Immature natural killer cell (primary cell): ENCODE measurements around the gene CACNA1D. TPM values are rescaled to one million over a fixed set of nuclear protein-coding genes. Genes with fewer than 3 reads are reported as not detected.
A peak's percentile ranks its signal among the peaks of the same experiment; 100 is the strongest.

Source experiments
- DNase-seq, 3 donors: peaks; one replicate each; pipeline ENCODE4 v3.0.0; 2022; ENCODE audit warnings: mixed read lengths in 1 of 3
- H3K27ac Mint-ChIP-seq, 6 donors: one replicate each; pipeline ENCODE4 v1.8.0; 2020; ENCODE audit warnings: mixed read lengths in 6 of 6, mild to moderate bottlenecking in 5 of 6, inconsistent platforms in 4 of 6, moderate library complexity in 3 of 6
- H3K27me3 Mint-ChIP-seq, 3 donors: one replicate each; pipeline ENCODE4 v1.8.0; 2020 to 2021; ENCODE audit warnings: low read depth in 3 of 3, mild to moderate bottlenecking in 3 of 3, mixed read lengths in 3 of 3, moderate library complexity in 3 of 3, inconsistent platforms in 1 of 3
- H3K36me3 Mint-ChIP-seq, 3 donors: one replicate each; pipeline ENCODE4 v1.8.0; 2020; ENCODE audit warnings: mixed read lengths in 3 of 3, inconsistent platforms in 2 of 3, mild to moderate bottlenecking in 2 of 3
- H3K4me1 Mint-ChIP-seq, 2 donors: one replicate each; pipeline ENCODE4 v1.8.0; 2020; ENCODE audit warnings: inconsistent platforms in 2 of 2, mild to moderate bottlenecking in 2 of 2, mixed read lengths in 2 of 2, moderate library complexity in 1 of 2
- H3K4me3 Mint-ChIP-seq, 5 donors: one replicate each; pipeline ENCODE4 v1.8.0; 2020; ENCODE audit warnings: mild to moderate bottlenecking in 5 of 5, mixed read lengths in 5 of 5, inconsistent platforms in 3 of 5, moderate library complexity in 3 of 5
- H3K9me3 Mint-ChIP-seq, 6 donors: one replicate each; pipeline ENCODE4 v1.8.0; 2020; ENCODE audit warnings: mild to moderate bottlenecking in 6 of 6, mixed read lengths in 6 of 6, inconsistent platforms in 4 of 6, moderate library complexity in 3 of 6
- polyA plus RNA-seq, 3 donors: library from polyadenylated mRNA; unstranded; fragments of 300-500 nt; fragmentation: Illumina TruSeq; gene quantifications; one replicate each; pipeline ENCODE4 v1.2.3, GENCODE V29; 2021

Gene CACNA1D
- polyA plus RNA-seq, 3 donors from 2014 or later, result not detected

DNA sequence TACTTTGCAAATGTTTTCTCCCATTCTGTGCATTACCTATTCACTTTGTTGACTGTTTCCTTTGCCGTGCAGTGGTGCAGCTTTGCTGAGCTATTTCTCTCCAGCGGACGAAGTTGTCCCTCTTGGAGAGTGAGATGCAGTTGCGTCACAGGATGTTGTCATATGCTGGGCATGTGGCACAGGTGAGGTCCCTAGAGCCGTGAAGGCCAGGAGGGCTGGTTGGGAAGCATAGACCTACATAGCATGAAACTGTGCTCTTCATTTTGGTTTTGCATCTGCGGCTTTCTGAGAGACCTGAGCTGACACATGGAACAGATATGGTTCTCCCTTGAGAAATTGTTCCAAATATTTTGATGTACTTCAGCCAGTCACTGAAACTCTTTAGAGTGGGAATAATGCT, 108.5 kb downstream of the CACNA1D start:
- Mint-ChIP-seq H3K27me3 (peaks cover 0 to 4% (median 0%) of the 10 kb centered on the region in 3 donors), H3K4me3 (no peak overlapping the region), H3K27ac (no peak overlapping the region), H3K36me3 (no peaks in the 10 kb centered on the region), H3K4me1 (no peaks in the 10 kb centered on the region), H3K9me3 (peaks cover 0 to 6% (median 0%) of the 10 kb centered on the region in 6 donors)
- no peak for DNase-seq

DNA sequence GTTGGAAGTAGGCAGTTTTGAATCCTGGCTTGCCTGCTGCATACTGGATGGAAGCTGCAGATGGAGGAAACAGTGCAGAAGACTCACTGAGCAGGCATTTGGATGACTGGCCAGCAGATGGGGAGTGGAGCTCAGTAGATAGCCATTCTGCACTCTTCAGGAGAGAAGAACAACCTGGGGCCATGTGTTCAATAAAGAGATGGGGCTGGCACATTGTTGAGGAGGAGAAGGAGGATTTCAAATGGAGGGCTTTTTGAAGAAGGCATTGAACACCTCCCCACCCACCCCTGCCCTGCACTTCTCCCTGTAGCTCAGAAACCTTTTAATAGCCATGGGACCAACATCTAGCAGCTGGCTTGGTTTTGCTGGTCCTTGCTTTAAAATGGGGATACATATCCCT, 109.8 kb downstream of the CACNA1D start:
- H3K4me3 Mint-ChIP-seq, result no peak overlapping the region
- peaks cover 0 to 6% (median 0%) of the 10 kb centered on the region in 6 donors for H3K9me3 Mint-ChIP-seq
- no peak for DNase-seq
- H3K4me1 Mint-ChIP-seq, result no peaks in the 10 kb centered on the region
- no peak overlapping the region for H3K27ac Mint-ChIP-seq
- no peaks in the 10 kb centered on the region for H3K36me3 Mint-ChIP-seq
- H3K27me3 Mint-ChIP-seq, result peaks cover 0 to 4% (median 0%) of the 10 kb centered on the region in 3 donors

DNA sequence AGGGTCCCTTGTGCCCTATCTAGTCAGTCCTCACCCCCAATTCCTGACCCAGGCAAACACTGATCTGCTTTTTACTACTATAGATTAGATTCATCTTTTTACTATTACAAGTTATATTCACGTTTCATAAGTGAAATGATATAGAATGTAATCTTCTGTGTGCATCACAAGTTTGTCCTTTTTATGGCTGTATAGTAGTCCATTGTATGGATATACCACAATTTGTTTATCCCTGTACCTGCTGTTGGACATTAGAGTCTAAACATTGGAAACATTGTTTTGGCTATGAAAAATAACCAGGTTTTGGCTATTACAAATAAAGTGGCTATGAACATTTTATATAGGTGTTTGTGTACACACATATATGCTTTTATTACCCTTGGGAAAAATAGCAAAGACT, 112.4 kb downstream of the CACNA1D start:
- Mint-ChIP-seq H3K4me3 (no peak overlapping the region), H3K9me3 (peaks cover 0 to 6% (median 0%) of the 10 kb centered on the region in 6 donors), H3K27ac (no peak overlapping the region), H3K4me1 (no peaks in the 10 kb centered on the region), H3K36me3 (no peaks in the 10 kb centered on the region), H3K27me3 (peaks cover 0 to 4% (median 0%) of the 10 kb centered on the region in 3 donors)
- no peak for DNase-seq

DNA sequence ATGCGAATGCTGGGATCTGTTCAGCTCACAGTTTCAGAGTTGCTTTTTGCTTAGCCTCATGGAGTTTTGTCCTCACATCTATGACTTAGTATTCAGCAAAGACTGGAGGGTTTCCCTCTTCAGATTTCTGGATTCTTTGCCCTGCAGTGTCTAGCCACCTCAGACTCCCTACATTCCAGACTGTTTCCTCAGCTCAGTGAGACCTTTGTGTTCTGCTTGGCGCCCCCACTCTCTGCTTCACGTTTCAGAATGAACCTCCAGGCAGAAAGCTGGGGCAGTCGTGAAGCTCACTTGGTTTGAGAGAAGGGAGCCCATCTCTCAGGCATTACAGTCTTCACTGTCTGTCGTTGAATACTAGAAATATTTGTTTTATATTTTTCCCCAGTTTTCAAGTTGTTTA, 118.1 kb downstream of the CACNA1D start:
- DNase-seq, result no peak
- Mint-ChIP-seq H3K9me3 (no peaks in the 10 kb centered on the region), H3K27ac (no peak overlapping the region), H3K36me3 (no peaks in the 10 kb centered on the region), H3K4me1 (no peaks in the 10 kb centered on the region), H3K4me3 (no peak overlapping the region), H3K27me3 (peaks cover 0 to 5% (median 2%) of the 10 kb centered on the region in 3 donors)

DNA sequence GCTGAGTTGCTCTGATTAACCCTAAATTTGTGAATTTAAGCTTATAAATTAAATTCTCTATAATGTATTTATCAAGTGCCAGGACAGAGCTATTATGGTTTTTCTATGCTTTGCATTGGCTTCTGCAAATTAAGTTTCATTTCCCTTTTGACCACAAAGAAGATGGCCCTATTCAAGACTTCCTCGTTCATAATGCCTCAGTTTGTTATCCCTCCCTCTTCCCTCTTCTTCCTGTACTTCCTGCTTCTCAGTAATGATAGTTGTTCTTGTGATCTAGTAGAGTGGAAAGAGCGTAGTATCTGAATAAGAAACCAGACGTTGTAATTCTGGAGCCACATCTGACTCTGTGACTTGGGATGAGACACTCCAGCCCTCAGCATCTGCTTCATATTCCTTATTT, 118.7 kb downstream of the CACNA1D start:
- no peak for DNase-seq
- Mint-ChIP-seq H3K27ac (no peak overlapping the region), H3K36me3 (no peaks in the 10 kb centered on the region), H3K9me3 (no peaks in the 10 kb centered on the region), H3K4me1 (no peaks in the 10 kb centered on the region), H3K27me3 (peaks cover 0 to 5% (median 2%) of the 10 kb centered on the region in 3 donors), H3K4me3 (no peak overlapping the region)

DNA sequence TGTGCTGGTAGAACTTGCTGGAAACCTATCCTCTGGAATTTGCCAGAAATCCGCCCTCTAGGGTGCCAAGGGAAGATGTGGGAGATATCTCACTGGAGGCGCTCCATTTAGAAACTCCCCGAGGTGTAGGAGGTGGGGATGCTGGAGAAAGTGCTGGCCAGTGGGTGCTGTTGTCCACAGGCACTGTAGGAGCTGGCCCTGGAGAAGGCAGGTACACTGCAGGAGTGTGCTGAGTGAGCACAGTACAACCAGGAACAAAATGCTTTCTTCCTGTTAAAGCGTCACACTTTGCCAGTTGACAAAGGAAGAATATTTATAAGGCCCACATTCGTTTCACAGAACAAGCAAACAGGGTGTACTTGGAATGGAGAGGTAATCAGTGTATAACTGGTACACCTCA, 119.9 kb downstream of the CACNA1D start:
- no peak for DNase-seq
- Mint-ChIP-seq H3K4me1 (no peaks in the 10 kb centered on the region), H3K4me3 (no peak overlapping the region), H3K27me3 (peaks cover 0 to 5% (median 2%) of the 10 kb centered on the region in 3 donors), H3K27ac (no peak overlapping the region), H3K9me3 (no peaks in the 10 kb centered on the region), H3K36me3 (no peaks in the 10 kb centered on the region)

DNA sequence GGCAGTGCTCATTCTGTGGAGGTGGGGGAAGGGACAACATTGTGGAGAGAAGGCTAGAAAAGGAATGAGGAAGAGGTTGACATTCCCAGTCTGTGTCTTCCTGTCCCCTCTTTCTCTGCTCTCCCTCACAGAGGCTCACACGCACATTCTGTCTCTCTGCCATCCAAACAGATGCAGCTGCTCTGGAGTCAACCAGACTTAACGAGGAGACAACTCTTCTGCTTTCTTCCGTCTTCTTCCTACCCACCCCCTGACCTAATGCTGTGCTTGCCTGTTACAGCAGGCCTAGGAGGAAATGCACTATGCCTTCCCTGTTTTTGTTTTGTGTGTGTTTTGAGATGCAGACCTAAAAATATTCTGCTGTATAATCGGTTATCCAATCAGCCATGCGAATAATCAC, 121.9 kb downstream of the CACNA1D start:
- no peak for DNase-seq
- Mint-ChIP-seq H3K36me3 (no peaks in the 10 kb centered on the region), H3K27me3 (peaks cover 2 to 7% (median 2%) of the 10 kb centered on the region in 3 donors), H3K9me3 (no peaks in the 10 kb centered on the region), H3K4me3 (no peak overlapping the region), H3K27ac (no peak overlapping the region), H3K4me1 (no peaks in the 10 kb centered on the region)

DNA sequence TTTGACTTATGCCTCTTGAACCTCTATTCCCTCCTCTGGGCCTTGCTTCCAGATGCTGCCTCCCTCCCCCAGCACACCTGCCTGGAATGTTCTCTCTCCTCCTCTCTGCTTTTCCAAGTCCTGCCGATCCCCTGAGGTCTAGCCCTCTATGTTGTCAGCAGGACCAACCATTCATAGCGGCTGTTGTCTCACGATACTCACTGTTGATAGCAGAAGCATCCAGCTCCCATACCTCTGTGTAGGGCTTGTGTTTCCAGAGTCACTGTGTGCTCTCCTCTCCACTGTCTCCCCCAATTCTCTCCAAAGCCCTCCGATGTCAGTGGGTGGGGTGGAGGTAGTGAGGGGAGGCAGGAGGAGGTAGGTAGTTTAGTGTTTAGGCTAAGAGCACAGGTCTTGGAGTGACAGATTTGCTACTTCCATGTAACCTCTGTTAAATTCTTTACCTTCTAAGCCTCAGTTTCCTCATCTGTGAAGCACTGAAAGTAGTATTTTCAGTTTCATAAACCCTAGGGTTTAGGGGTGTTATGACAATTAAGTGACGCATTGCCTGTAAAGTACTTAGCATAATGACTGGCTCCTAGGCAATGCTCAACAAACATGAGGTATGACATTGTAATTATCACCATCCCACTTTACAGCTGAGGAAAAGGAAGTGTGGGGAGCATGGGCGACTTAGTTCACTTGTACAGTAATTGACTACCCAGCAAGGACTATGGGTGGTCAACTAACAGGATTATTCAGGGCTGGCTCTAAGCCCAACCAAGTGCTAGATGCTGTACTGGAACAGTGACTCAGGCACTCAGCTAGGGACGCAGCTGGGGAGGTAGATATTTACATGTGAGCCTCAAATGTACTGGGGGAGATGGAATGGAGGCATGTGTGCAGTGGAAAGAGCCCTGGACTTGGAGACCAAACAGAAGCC, 122.8 kb downstream of the CACNA1D start:
- Mint-ChIP-seq H3K27ac (no peak overlapping the region), H3K4me1 (no peaks in the 10 kb centered on the region), H3K4me3 (no peak overlapping the region), H3K27me3 (peaks cover 2 to 7% (median 2%) of the 10 kb centered on the region in 3 donors), H3K36me3 (no peaks in the 10 kb centered on the region), H3K9me3 (no peaks in the 10 kb centered on the region)
- no peak for DNase-seq

DNA sequence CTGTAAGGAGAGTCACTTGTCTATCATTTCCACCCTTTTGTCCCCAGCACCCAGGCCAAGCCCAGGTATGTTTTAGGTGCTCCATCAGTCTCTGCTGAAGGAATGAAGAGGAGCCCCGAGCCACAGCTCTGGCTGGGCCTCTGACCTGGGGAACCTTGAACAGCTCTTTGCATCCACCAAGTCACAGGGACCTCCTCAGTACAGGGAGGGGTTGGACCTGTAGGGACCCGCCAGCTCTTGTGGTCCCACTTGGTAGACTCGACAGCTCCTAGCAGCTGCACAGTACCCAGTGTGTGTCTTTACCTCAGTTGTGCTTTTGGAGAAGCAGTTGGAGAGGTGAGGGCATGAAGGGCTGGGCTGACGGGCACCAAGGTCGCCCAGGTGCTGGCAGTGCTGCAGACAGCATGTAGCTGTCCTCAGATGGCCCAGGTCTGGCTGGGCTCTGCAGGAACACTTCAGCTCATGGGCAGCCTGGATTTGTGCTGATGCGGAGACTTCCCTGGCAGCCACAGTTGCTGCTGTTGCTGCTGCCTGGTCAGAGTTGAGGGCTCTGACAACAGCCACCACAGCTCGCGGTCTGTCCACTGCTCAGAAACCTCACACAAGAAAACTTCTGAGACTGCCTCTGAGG, 123.6 kb downstream of the CACNA1D start:
- peaks cover 2 to 7% (median 4%) of the 10 kb centered on the region in 3 donors for H3K27me3 Mint-ChIP-seq

DNA sequence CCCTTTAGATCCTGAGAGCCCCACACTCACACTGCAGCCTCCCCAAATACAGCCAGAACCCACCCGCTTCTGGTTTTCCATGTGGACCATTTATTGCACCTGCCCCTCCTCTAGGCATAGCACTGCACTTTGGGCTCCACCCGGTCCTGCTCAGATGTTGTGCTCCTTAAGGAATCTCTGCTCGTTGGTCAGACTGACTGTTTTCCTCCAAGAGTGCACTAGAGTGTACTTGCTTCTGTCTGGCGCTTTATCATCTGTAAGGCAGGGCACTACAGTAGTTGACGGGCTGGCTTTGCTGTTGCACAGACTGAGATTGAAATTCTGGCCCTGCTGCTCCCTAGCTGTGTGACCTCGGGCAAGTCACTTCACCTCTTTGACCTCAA, 124.1 kb downstream of the CACNA1D start:
- no peak for DNase-seq
- Mint-ChIP-seq H3K27me3 (peaks cover 2 to 7% (median 5%) of the 10 kb centered on the region in 3 donors), H3K4me1 (no peaks in the 10 kb centered on the region), H3K36me3 (no peaks in the 10 kb centered on the region), H3K27ac (no peak overlapping the region), H3K4me3 (no peak overlapping the region), H3K9me3 (no peaks in the 10 kb centered on the region)

More for the DNA sequence above, 123.6 kb downstream of the CACNA1D start:
- no peaks in the 10 kb centered on the region for H3K36me3 Mint-ChIP-seq
- H3K27ac Mint-ChIP-seq, result no peak overlapping the region
- no peaks in the 10 kb centered on the region for H3K4me1 Mint-ChIP-seq
- DNase-seq, result no peak
- no peaks in the 10 kb centered on the region for H3K9me3 Mint-ChIP-seq
- H3K4me3 Mint-ChIP-seq, result no peak overlapping the region

DNA sequence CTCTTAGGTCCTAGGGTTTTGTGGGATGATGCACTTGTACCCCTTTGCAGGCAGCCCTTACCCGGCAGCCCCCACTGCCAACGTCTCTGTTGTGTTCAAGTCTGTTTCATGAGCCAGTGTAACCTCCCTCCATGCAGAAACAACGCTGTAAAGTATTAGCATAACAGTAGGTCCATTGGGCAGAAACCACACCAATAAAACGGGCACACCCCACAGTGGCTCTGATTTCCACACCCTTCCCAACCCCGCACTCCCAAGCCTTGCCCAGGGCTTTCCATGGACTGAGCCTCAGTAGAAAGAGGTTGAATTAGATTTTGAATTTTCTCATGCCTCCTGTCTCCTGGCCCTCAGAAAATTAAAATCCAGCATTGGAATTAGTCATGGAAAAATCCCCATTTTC, 124.5 kb downstream of the CACNA1D start:
- Mint-ChIP-seq H3K4me1 (no peaks in the 10 kb centered on the region), H3K36me3 (no peaks in the 10 kb centered on the region), H3K9me3 (no peaks in the 10 kb centered on the region), H3K4me3 (no peak overlapping the region), H3K27me3 (peaks cover 2 to 5% (median 5%) of the 10 kb centered on the region in 3 donors), H3K27ac (no peak overlapping the region)
- no peak for DNase-seq

DNA sequence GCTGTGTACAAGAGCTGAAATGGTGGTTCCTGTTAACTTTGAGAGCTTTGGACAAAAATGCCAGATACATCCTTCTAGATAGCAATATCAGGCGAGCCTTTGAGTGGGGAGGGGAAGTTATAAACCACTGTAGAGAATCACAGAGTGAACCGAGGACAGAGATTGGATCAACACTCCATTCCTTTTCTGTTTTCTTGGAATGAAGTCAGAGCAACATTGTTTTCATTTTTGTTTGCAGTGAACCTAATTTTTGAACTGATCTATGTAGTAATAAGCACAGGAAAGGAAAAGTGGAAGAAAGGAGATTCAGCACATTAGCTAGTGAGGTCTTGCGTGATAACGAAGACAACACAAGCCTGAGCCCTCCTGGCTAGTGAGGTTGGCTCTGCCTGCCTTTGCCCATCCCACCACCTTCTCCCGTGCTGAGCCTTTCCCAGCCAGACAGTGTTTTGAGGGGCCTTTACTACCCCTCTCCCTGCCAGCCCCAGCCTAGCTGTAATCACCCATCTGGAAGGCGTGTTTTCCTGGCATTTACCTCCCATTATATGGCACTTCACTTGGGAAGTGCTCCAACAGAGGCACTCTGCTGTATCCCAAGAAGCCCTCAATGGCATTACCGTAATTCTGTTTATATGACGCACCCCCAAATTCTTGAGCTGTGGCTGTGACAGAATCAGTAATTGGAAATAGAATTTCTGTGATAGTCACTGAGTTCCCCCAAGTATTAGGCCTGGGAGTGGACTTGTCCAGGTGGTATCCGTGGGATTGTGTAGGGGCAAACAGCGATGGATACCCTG, 129.8 kb downstream of the CACNA1D start:
- Mint-ChIP-seq H3K4me3 (no peak overlapping the region), H3K36me3 (no peaks in the 10 kb centered on the region), H3K27me3 (peaks cover 6 to 7% (median 6%) of the 10 kb centered on the region in 3 donors), H3K9me3 (no peaks in the 10 kb centered on the region), H3K27ac (no peak overlapping the region), H3K4me1 (peaks cover 15 to 20% of the 10 kb centered on the region in 2 donors)
- no peak for DNase-seq

DNA sequence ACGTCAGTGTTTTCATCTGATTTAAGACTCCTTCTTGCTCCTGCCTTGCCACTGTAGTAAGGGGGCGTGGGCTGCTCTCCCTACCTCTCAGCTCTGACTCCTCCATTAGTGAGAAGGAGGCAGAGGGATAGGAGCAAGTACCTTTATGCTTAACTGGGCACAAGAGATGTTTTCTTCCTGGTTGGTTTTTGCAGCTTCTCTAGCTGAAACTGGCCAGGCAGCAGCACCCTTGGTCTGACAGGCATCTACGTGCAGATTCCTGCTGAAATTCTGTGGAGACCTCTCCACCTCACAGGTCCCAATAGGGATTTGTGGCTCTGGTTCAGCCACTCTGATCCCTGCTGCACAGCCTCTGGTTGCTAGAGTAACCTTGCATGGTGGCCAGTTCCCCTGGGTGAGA, 132.5 kb downstream of the CACNA1D start:
- H3K4me3 Mint-ChIP-seq, result no peak overlapping the region
- no peaks in the 10 kb centered on the region for H3K9me3 Mint-ChIP-seq
- H3K27me3 Mint-ChIP-seq, result peaks cover 4 to 7% (median 6%) of the 10 kb centered on the region in 3 donors
- DNase-seq, result no peak
- peaks cover 31 to 41% of the 10 kb centered on the region in 2 donors for H3K4me1 Mint-ChIP-seq
- H3K36me3 Mint-ChIP-seq, result no peaks in the 10 kb centered on the region
- peak overlapping the region in 1 of 6 donors; percentile 17 for H3K27ac Mint-ChIP-seq
